GM06990 (cell line): ENCODE results near the gene HES4.

Source experiments
- DNase-seq: peaks from one replicate; pipeline ENCODE4 v3.0.0-alpha.2; 2011; ENCODE audit not compliant: insufficient read length; ENCODE audit errors: extremely low read depth
- H3K27me3 ChIP-seq: replicated peaks from 2 replicates; pipeline ENCODE4 v1.6.0; 2011; ENCODE audit warnings: low read length; ENCODE audit not compliant: control insufficient read depth, insufficient read depth
- H3K36me3 ChIP-seq: 2 replicates; pipeline ENCODE4 v1.5.1; 2011; ENCODE audit warnings: low read length; ENCODE audit not compliant: control insufficient read depth, insufficient read depth
- H3K4me3 ChIP-seq: replicated peaks from 2 replicates; pipeline ENCODE4 v1.5.1; 2011; ENCODE audit warnings: low read depth, mild to moderate bottlenecking, control low read depth, low read length
- TF ChIP-seq, protein P1 (sequence below): IDR thresholded peaks from 2 replicates; pipeline ENCODE4 v1.5.1; 2011; ENCODE audit warnings: low read length, control low read depth, mild to moderate bottlenecking, inconsistent platforms; ENCODE audit not compliant: insufficient read depth, poor library complexity, severe bottlenecking

Gene HES4

DNA sequence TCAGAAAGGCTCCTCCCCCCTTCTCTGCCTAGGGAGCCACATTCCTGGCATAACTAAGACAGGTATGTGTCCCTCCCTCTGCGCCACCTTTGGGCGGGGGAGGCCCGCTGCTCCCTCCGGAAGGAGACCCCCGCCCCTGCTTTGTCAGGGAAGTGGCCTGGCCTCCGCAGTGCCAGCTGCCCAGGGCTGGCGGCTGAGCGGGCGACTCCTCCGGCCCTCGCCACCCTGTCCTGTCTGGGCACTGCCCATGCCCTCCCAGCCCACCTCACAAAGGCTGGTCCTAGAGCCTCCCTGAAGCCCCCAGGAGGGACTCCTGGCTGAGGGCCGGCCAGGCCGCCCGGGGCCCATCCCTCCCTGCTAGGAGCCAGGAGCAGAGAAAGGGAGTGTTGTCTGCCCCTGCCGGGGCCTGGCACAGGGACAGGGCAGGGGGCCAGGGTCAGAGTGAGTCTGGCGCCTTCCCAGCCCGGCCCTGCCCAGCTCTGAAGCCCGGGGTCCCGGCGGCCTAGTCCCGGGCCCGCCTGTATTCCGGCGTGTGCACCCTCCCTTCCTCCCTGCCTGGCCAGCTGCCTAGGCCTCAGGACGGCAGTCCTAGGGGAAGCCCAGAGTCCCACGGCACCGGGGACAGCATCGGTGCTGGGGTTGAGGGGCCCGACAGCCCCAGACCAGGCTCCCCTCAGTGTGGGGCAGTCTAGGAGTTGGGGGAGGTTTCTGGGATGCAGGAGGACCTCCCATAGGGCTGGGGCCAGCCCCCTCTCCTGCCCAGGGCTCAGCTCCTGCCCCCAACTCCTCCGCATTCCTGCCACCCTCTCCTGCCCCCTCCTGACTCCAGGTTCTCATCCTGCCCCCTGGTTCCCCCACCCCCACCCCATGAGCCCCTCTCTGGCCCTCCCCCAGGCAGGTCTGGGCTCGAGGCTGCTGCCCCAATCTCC lies 25.1 kb upstream of the HES4 start:
- H3K36me3 ChIP-seq = no peaks in the 10 kb centered on the region; the same call in 1 of the 2 replicates
- H3K27me3 ChIP-seq = no peaks in the 10 kb centered on the region
- DNase-seq = no peak
- H3K4me3 ChIP-seq = no peak overlapping the region
- TF ChIP-seq, protein P1, sequence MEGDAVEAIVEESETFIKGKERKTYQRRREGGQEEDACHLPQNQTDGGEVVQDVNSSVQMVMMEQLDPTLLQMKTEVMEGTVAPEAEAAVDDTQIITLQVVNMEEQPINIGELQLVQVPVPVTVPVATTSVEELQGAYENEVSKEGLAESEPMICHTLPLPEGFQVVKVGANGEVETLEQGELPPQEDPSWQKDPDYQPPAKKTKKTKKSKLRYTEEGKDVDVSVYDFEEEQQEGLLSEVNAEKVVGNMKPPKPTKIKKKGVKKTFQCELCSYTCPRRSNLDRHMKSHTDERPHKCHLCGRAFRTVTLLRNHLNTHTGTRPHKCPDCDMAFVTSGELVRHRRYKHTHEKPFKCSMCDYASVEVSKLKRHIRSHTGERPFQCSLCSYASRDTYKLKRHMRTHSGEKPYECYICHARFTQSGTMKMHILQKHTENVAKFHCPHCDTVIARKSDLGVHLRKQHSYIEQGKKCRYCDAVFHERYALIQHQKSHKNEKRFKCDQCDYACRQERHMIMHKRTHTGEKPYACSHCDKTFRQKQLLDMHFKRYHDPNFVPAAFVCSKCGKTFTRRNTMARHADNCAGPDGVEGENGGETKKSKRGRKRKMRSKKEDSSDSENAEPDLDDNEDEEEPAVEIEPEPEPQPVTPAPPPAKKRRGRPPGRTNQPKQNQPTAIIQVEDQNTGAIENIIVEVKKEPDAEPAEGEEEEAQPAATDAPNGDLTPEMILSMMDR = no peak

DNA sequence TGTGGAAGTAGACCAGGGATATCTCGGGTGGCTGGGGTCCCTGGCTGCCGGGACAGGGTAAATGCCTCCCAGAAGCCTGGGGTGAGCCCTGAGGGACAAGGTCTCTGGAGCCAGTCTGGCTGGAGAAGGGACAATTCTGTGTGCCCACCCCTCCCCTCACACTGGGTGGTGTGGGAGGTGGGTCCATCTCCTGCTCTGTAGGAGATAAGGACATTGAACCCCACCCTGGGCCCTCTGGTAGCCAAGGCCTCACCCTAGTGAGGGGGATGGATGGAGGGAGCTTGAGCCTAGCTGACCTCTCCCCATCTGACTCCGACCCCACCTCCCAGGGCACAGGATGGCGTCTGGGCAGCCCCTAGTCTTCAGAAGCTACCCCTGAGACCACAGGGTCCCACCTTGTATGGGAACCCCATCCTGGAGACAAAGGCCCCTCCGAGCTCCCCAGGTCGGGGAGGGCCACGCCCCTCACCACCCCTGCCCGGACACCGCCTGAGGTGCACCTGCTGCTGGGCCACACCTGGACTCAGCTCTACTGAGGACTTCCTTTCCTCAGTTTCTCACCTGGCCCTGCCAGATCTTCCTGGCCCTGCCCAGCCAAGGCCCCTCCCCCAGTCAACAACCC lies 24.4 kb upstream of the HES4 start:
- Histone ChIP-seq H3K36me3 (no peaks in the 10 kb centered on the region; the same call in 1 of the 2 replicates), H3K4me3 (no peak overlapping the region), H3K27me3 (no peaks in the 10 kb centered on the region)
- DNase-seq = no peak
- TF ChIP-seq, protein P1 = no peak

DNA sequence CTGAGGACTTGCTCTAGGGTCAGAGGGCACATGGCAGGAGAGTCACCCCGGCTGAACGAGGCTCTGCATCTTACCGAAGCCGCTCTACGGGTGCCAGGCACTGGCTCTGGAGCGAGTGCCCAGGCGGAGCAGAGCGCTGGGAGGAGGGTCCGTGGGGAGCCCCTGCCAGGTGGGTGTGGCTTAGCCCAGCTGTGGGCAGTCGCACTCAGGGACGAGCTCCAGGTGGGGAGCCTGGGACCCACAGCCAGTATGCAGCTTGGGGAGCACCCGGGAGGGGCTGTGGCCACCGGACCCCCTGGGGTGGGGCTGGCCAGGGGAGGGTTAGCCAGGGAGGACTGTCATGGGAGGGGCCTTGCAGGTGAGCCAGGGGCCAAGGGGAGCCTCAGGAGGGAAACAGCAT lies 23.8 kb upstream of the HES4 start:
- TF ChIP-seq, protein P1 = no peak
- no peak for DNase-seq
- Histone ChIP-seq H3K36me3 (no peaks in the 10 kb centered on the region; the same call in 1 of the 2 replicates), H3K27me3 (no peaks in the 10 kb centered on the region), H3K4me3 (no peak overlapping the region)

DNA sequence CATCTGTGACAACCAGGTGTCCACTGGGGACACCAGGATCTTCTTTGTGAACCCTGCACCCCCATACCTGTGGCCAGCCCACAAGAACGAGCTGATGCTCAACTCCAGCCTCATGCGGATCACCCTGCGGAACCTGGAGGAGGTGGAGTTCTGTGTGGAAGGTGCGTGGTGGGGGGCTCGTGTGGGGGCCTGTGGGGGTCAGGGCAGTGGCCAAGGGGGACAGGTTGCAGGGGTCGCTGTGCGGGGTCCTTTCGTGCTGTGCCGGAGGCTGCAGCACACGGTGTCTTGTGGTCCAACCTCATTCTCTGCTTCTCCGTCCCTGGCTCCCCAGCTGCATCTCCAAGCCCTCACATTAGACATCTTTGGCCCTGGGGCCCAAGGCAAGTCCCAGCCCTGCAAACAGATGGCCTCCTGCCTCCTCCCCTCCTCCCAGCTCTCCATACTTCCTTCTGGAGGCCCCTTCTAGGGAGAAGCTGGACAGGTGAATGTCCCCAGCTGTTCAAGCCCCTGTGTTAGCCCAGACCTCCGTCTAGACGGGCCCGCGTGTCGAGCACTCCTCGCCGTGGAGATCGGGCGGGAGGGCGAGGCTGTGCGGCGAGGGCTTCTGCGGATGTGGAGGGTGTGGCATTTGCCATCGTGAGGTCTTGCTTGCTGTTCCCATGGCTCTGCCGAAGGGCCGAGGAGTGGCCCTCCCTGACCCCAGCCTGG lies 22.6 kb upstream of the HES4 start:
- DNase-seq = no peak
- no peaks in the 10 kb centered on the region for H3K27me3 ChIP-seq
- no peaks in the 10 kb centered on the region for H3K36me3 ChIP-seq
- H3K4me3 ChIP-seq = no peak overlapping the region
- TF ChIP-seq, protein P1 = no peak

DNA sequence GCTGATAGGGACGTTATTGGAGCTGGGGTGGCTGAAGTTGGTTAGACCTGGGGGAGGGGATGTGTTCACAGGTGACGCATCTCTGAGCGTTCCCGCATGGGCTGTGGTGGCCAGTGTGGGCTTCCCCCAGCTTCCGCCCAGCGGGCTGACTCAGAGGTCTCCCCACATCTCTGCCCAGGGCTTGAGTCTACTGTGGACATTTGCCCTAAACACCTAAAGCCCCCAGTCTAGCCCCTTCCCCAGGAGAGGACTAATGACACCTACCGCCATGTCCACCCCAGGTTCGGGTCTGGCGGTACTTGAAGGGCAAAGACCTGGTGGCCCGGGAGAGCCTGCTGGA lies 22.0 kb upstream of the HES4 start:
- H3K36me3 ChIP-seq = no peaks in the 10 kb centered on the region

More for the DNA sequence above, 22.0 kb upstream of the HES4 start:
- TF ChIP-seq, protein P1 = no peak
- H3K27me3 ChIP-seq = no peaks in the 10 kb centered on the region
- DNase-seq = no peak
- H3K4me3 ChIP-seq = no peak overlapping the region
